H1 (cell line): ENCODE results near the gene IRX4. TPM values are rescaled to one million over a fixed set of nuclear protein-coding genes. Genes with fewer than 3 reads are reported as not detected.
A peak's percentile ranks its signal among the peaks of the same experiment; 100 is the strongest.

Experiments used
- CTCF ChIA-PET: fragments of 300-600 bp; sonication (Branson Sonifier 250); formaldehyde crosslinking; loops from one replicate; lab custom pipeline; 2021; ENCODE audit not compliant: partially characterized antibody; lab: Charles Lee
- POLR2A ChIA-PET: fragments of 300-600 bp; sonication (Branson Sonifier 250); formaldehyde crosslinking; loops from one replicate; lab custom pipeline; 2021; ENCODE audit warnings: inconsistent platforms; ENCODE audit not compliant: partially characterized antibody; lab: Charles Lee
- DNase-seq, 2 experiments: peaks; one replicate each; pipeline versions ENCODE4 v3.0.0 to v3.0.0-alpha.2; 2010 to 2022; ENCODE audit warnings: low spot score in 2 of 2, low read depth in 1 of 2, mixed read lengths in 1 of 2
- FAIRE-seq: peaks from 2 replicates; lab custom pipeline; 2011; peaks lifted over from hg19 to GRCh38; lab: Jason Lieb, UNC
- H2AFZ ChIP-seq: 2 replicates; pipeline ENCODE4 v1.8.1; 2012; ENCODE audit warnings: low read length, inconsistent platforms
- H2AK5ac ChIP-seq: 2 replicates; pipeline ENCODE4 v1.6.1; 2013; ENCODE audit warnings: low read depth, low read length
- H2BK120ac ChIP-seq: replicated peaks from 2 replicates; pipeline ENCODE3; 2013; ENCODE audit warnings: low read depth, low read length, inconsistent platforms
- H2BK12ac ChIP-seq: 2 replicates; pipeline ENCODE4 v1.6.1; 2013; ENCODE audit warnings: low read depth, low read length
- H2BK15ac ChIP-seq: 2 replicates; pipeline ENCODE4 v1.6.1; 2013; ENCODE audit warnings: low read length
- H2BK20ac ChIP-seq: 2 replicates; pipeline ENCODE4 v1.6.1; 2013; ENCODE audit warnings: low read length
- H2BK5ac ChIP-seq: 2 replicates; pipeline ENCODE4 v1.6.1; 2013; ENCODE audit warnings: low read depth, low read length
- H3K14ac ChIP-seq: 2 replicates; pipeline ENCODE4 v1.6.1; 2013; ENCODE audit warnings: inconsistent platforms; ENCODE audit not compliant: insufficient read length
- H3K18ac ChIP-seq: 2 replicates; pipeline ENCODE4 v1.6.1; 2013; ENCODE audit warnings: low read length; ENCODE audit errors: extremely low read depth
- H3K23ac ChIP-seq: 2 replicates; pipeline ENCODE4 v1.6.1; 2013; ENCODE audit warnings: inconsistent platforms; ENCODE audit not compliant: insufficient read length
- H3K23me2 ChIP-seq: 2 replicates; pipeline ENCODE4 v1.6.1; 2013; ENCODE audit warnings: low read depth, low read length
- H3K27ac ChIP-seq: 2 replicates; pipeline ENCODE4 v1.6.1; 2011; ENCODE audit warnings: low read depth, low read length, inconsistent platforms
- H3K27me3 ChIP-seq, 4 experiments: replicated peaks in 1 of 4; 1 replicate in 1 of 4; 2 replicates in 3 of 4; pipeline versions ENCODE4 v1.6.1 to v1.8.1; 2011 to 2013; ENCODE audit warnings: low read length in 3 of 4, mild to moderate bottlenecking in 3 of 4, inconsistent platforms in 2 of 4, mixed read lengths in 2 of 4, moderate library complexity in 1 of 4; ENCODE audit not compliant: control insufficient read depth in 3 of 4, insufficient read depth in 3 of 4; ENCODE audit errors: extremely low read depth in 1 of 4
- H3K36me3 ChIP-seq, 4 experiments: 2 replicates each; pipeline versions ENCODE4 v1.6.1 to v1.8.1; 2011 to 2013; ENCODE audit warnings: mild to moderate bottlenecking in 4 of 4, low read length in 3 of 4, moderate library complexity in 2 of 4, control low read depth in 1 of 4, inconsistent platforms in 1 of 4; ENCODE audit not compliant: insufficient read depth in 4 of 4, control insufficient read depth in 2 of 4
- H3K4ac ChIP-seq: replicated peaks from 2 replicates; pipeline ENCODE3; 2013; ENCODE audit warnings: low read length, low read depth, mixed read lengths, inconsistent platforms; ENCODE audit not compliant: insufficient read length
- H3K4me1 ChIP-seq, 4 experiments: replicated peaks in 1 of 4; 1 replicate in 1 of 4; 2 replicates in 3 of 4; pipeline versions ENCODE4 v1.6.1 to v1.8.1; 2011 to 2013; ENCODE audit warnings: low read length in 3 of 4, inconsistent platforms in 2 of 4, mixed read lengths in 1 of 4; ENCODE audit not compliant: insufficient read depth in 4 of 4, control insufficient read depth in 3 of 4
- H3K4me2 ChIP-seq, 2 experiments: 2 replicates each; pipeline versions ENCODE4 v1.6.1 to v1.8.1; 2011 to 2013; ENCODE audit warnings: low read depth in 2 of 2, low read length in 2 of 2, control low read depth in 1 of 2, inconsistent platforms in 1 of 2, mild to moderate bottlenecking in 1 of 2; ENCODE audit not compliant: insufficient read depth in 1 of 2
- H3K4me3 ChIP-seq, 4 experiments: fragments of 200-600, 300-600 bp in 1 of 4; sonication (generic), shearing (Covaris generic), sonication (Bioruptor Twin) in 1 of 4; 2 replicates each; pipeline versions ENCODE4 v1.5.1 to v1.8.1; 2011 to 2016; ENCODE audit warnings: low read length in 4 of 4, low read depth in 3 of 4, control low read depth in 2 of 4, inconsistent platforms in 2 of 4, mild to moderate bottlenecking in 2 of 4, mixed read lengths in 1 of 4, moderate library complexity in 1 of 4; ENCODE audit not compliant: insufficient read depth in 2 of 4; ENCODE audit errors: extremely low read depth in 1 of 4
- H3K56ac ChIP-seq: replicated peaks from 2 replicates; pipeline ENCODE3; 2013; ENCODE audit warnings: low read depth, mild to moderate bottlenecking, mixed read lengths, low read length, inconsistent platforms; ENCODE audit not compliant: insufficient read length
- H3K79me1 ChIP-seq: 2 replicates; pipeline ENCODE4 v1.6.1; 2013; ENCODE audit warnings: low read depth, low read length, control low read depth
- H3K79me2 ChIP-seq, 2 experiments: 2 replicates each; pipeline versions ENCODE4 v1.6.1 to v1.8.1; 2012 to 2013; ENCODE audit warnings: low read length in 2 of 2, mild to moderate bottlenecking in 2 of 2, inconsistent platforms in 1 of 2; ENCODE audit not compliant: insufficient read depth in 2 of 2, control insufficient read depth in 1 of 2
- H3K9ac ChIP-seq, 4 experiments: replicated peaks in 1 of 4; 1 replicate in 1 of 4; 2 replicates in 3 of 4; pipeline versions ENCODE4 v1.6.1 to v1.8.1; 2011 to 2013; ENCODE audit warnings: low read depth in 3 of 4, low read length in 3 of 4, control low read depth in 2 of 4, mild to moderate bottlenecking in 2 of 4, moderate library complexity in 2 of 4, inconsistent platforms in 1 of 4; ENCODE audit errors: extremely low read depth in 1 of 4
- H3K9me3 ChIP-seq, 2 experiments: 2 replicates each; pipeline versions ENCODE4 v1.6.1 to v1.8.1; 2012 to 2013; ENCODE audit warnings: mild to moderate bottlenecking in 2 of 2, moderate library complexity in 2 of 2, control low read depth in 1 of 2, inconsistent platforms in 1 of 2, low read depth in 1 of 2, low read length in 1 of 2, mixed read lengths in 1 of 2; ENCODE audit not compliant: insufficient read depth in 2 of 2
- H4K20me1 ChIP-seq, 2 experiments: replicated peaks in 1 of 2; 2 replicates each; pipeline versions ENCODE3 to v1.8.1; 2011 to 2013; ENCODE audit warnings: inconsistent platforms in 2 of 2, low read length in 2 of 2, mild to moderate bottlenecking in 1 of 2; ENCODE audit not compliant: insufficient read depth in 2 of 2, control insufficient read depth in 1 of 2
- H4K5ac ChIP-seq: 2 replicates; pipeline ENCODE4 v1.6.1; 2013; ENCODE audit warnings: low read length, low read depth, mixed read lengths, inconsistent platforms; ENCODE audit not compliant: insufficient read length
- H4K8ac ChIP-seq: 2 replicates; pipeline ENCODE4 v1.8.0; 2013; ENCODE audit warnings: mild to moderate bottlenecking, moderate library complexity, low read length, inconsistent platforms; ENCODE audit not compliant: insufficient read depth; ENCODE audit errors: extremely low read depth
- H4K91ac ChIP-seq: replicated peaks from 2 replicates; pipeline ENCODE3; 2013; ENCODE audit warnings: low read length, mixed read lengths, inconsistent platforms; ENCODE audit not compliant: insufficient read length
- CREB1 ChIP-seq: IDR thresholded peaks from 2 replicates; pipeline ENCODE4 v1.6.1; 2012; ENCODE audit warnings: inconsistent platforms
- EP300 ChIP-seq, 2 experiments: IDR thresholded peaks; 1 replicate in 1 of 2; 2 replicates in 1 of 2; pipeline ENCODE4 v1.6.1; 2011 to 2012; ENCODE audit warnings: low read depth in 2 of 2, low read length in 2 of 2, mild to moderate bottlenecking in 2 of 2, borderline replicate concordance in 1 of 2, inconsistent platforms in 1 of 2, moderate library complexity in 1 of 2
- FOSL1 ChIP-seq: IDR thresholded peaks from 2 replicates; pipeline ENCODE4 v1.6.1; 2011; ENCODE audit warnings: mild to moderate bottlenecking, low read depth, low read length, moderate library complexity; ENCODE audit not compliant: insufficient read depth
- KDM4A ChIP-seq: IDR thresholded peaks from one replicate; pipeline ENCODE4 v1.7.1; 2012; ENCODE audit warnings: low read depth, mild to moderate bottlenecking, moderate library complexity, low read length, inconsistent platforms; ENCODE audit not compliant: severe bottlenecking
- POLR2A ChIP-seq, 2 experiments: IDR thresholded peaks; 1 replicate in 1 of 2; 2 replicates in 1 of 2; pipeline ENCODE4 v1.6.1; 2011; ENCODE audit warnings: low read depth in 2 of 2, low read length in 2 of 2, mild to moderate bottlenecking in 2 of 2; ENCODE audit errors: control extremely low read depth in 1 of 2
- RBBP5 ChIP-seq: IDR thresholded peaks from 2 replicates; pipeline ENCODE4 v1.7.1; 2012; ENCODE audit warnings: low read depth, mild to moderate bottlenecking, inconsistent platforms, low read length, moderate library complexity, borderline replicate concordance
- SAP30 ChIP-seq: fragments of 300-600 bp; sonication (generic); IDR thresholded peaks from 2 replicates; pipeline ENCODE4 v1.7.1; 2012; ENCODE audit warnings: low read length, moderate library complexity, mild to moderate bottlenecking, inconsistent platforms; ENCODE audit not compliant: insufficient read depth, insufficient replicate concordance
- TCF12 ChIP-seq: IDR thresholded peaks from 2 replicates; pipeline ENCODE4 v1.6.1; 2011; ENCODE audit warnings: low read depth, mild to moderate bottlenecking, low read length
- WGBS, 2 experiments: shearing (Covaris generic) in 1 of 2; methylation state at CpG; one replicate each; pipeline versions ENCODE4 v1.1.6 to v1.1.7; 2013 to 2015; ENCODE audit warnings: low lambda C conversion rate in 2 of 2, mixed read lengths in 2 of 2, inconsistent platforms in 1 of 2, low coverage in 1 of 2, missing lambda C conversion rate in 1 of 2; ENCODE audit not compliant: insufficient replicate concordance in 2 of 2, insufficient coverage in 1 of 2, insufficient read length in 1 of 2; ENCODE audit errors: extremely low coverage in 1 of 2, missing lambda C conversion rate in 1 of 2; 5-methylcytosine and 5-hydroxymethylcytosine counted together
- polyA plus RNA-seq, 7 experiments: library from polyadenylated mRNA; depleted of rRNA in 3 of 7; stranded (reverse) in 5 of 7; unstranded in 2 of 7; fragments of >200 nt in 5 of 7; fragments of 200-250 nt in 2 of 7; gene quantifications; 1 replicate in 5 of 7; 2 replicates in 1 of 7; 4 replicates in 1 of 7; pipeline versions ENCODE4 v1.2.1 to v1.2.3, GENCODE V29; 2011 to 2013; ENCODE audit warnings: missing spikeins in 2 of 7, mixed read lengths in 2 of 7
- total RNA-seq: library from RNA; stranded (reverse); fragmentation: NEBNext Ultra II Directional; extraction: Animal tissue kit (Norgen Biotek cat#: 25700); gene quantifications from 2 replicates; pipeline ENCODE4 v1.2.1, GENCODE V29; 2021
- TF ChIP-seq, protein P1 (sequence below): IDR thresholded peaks from 2 replicates; pipeline ENCODE4 v1.6.1; 2011; ENCODE audit warnings: low read depth, mild to moderate bottlenecking, low read length; ENCODE audit not compliant: insufficient read depth
- TF ChIP-seq, protein P2 (sequence below): IDR thresholded peaks from 2 replicates; pipeline ENCODE4 v1.6.1; 2011; ENCODE audit warnings: low read length, improper control_type of control experiment

IRX4 gene
- total and polyA plus RNA-seq, 2 of the 8 experiments (the other 6 are each of a cell fraction or from before 2014, with no cell fraction given), result 0.45 to 1.2 TPM

GRCh38 chr5:1891391-1891790 lies 8.7 kb upstream of the IRX4 start:
- no peak overlapping the region for H2AK5ac ChIP-seq
- no peak overlapping the region for H3K23ac ChIP-seq
- no peak overlapping the region for H3K56ac ChIP-seq
- H3K27ac ChIP-seq, result no peak overlapping the region
- no peaks in the 10 kb centered on the region for H4K20me1 ChIP-seq
- no peak overlapping the region for H4K5ac ChIP-seq
- no peak overlapping the region for H2BK120ac ChIP-seq
- H3K79me1 ChIP-seq, result no peaks in the 10 kb centered on the region
- H2BK20ac ChIP-seq, result no peak overlapping the region
- no peak overlapping the region for H2BK15ac ChIP-seq
- POLR2A ChIA-PET, result no interaction called here
- CTCF ChIA-PET, result no interaction called here
- H3K79me2 ChIP-seq, result no peaks in the 10 kb centered on the region
- FAIRE-seq (no peak), DNase-seq (no peak)
- H3K14ac ChIP-seq, result no peak overlapping the region
- H3K9me3 ChIP-seq, result no peaks in the 10 kb centered on the region
- no peak overlapping the region for H3K9ac ChIP-seq
- no peak overlapping the region; the same call in 1 of the 2 replicates for H4K8ac ChIP-seq
- no peak overlapping the region for H4K91ac ChIP-seq
- no peak overlapping the region for H3K4ac ChIP-seq
- H3K4me3 ChIP-seq, result no peak overlapping the region
- WGBS, 2 experiments, result 79% methylated on average over 16 of the region's 16 CpGs; no CpG with 5 or more reads in 1 of the 2 experiments
- peaks cover 17 to 35% (median 35%) of the 10 kb centered on the region in 4 experiments; a peak in 6 of 7 replicates for H3K27me3 ChIP-seq
- peaks cover 5% of the 10 kb centered on the region; the same call in 1 of the 2 replicates for H3K23me2 ChIP-seq
- no peak overlapping the region for H3K18ac ChIP-seq
- peaks cover 0 to 3% (median 0%) of the 10 kb centered on the region in 4 experiments; a peak in 1 of 8 replicates for H3K36me3 ChIP-seq
- H2BK12ac ChIP-seq, result 0 out of 2 replicates have a peak overlapping the region, but pooled peaks have one; percentile 39
- H3K4me1 ChIP-seq, result peaks cover 0 to 14% (median 3%) of the 10 kb centered on the region in 4 experiments; a peak in 4 of 7 replicates
- H3K4me2 ChIP-seq, result no peak overlapping the region
- no peak overlapping the region for H2AFZ ChIP-seq
- H2BK5ac ChIP-seq, result no peak overlapping the region
- no peak for TF ChIP-seq SAP30
- TF ChIP-seq FOSL1, result no peak
- no peak for TF ChIP-seq KDM4A
- TF ChIP-seq, protein P1, sequence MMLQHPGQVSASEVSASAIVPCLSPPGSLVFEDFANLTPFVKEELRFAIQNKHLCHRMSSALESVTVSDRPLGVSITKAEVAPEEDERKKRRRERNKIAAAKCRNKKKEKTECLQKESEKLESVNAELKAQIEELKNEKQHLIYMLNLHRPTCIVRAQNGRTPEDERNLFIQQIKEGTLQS, result no peak
- TF ChIP-seq, protein P2, sequence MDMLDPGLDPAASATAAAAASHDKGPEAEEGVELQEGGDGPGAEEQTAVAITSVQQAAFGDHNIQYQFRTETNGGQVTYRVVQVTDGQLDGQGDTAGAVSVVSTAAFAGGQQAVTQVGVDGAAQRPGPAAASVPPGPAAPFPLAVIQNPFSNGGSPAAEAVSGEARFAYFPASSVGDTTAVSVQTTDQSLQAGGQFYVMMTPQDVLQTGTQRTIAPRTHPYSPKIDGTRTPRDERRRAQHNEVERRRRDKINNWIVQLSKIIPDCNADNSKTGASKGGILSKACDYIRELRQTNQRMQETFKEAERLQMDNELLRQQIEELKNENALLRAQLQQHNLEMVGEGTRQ, result no peak
- no peak for TF ChIP-seq CREB1
- TF ChIP-seq RBBP5, result no peak
- no peak for TF ChIP-seq TCF12
- TF ChIP-seq POLR2A (IDR thresholded peaks at IDR 0.05; ENCODE audit: control extremely low read depth in 1 of 2, low read depth in 2 of 2, low read length in 2 of 2), result no peak
- TF ChIP-seq EP300 (IDR thresholded peaks at IDR 0.05; ENCODE audit: borderline replicate concordance in 1 of 2, low read depth in 2 of 2, low read length in 2 of 2), result no peak
